Activated CD8-positive, alpha-beta T cell treated with anti-CD3 and anti-CD28 coated beads for 36 hours (primary cell): ENCODE measurements around the gene SLC26A1. TPM values are rescaled to one million over a fixed set of nuclear protein-coding genes. Genes with fewer than 3 reads are reported as not detected.

ENCODE experiments used
- ATAC-seq: fragments of 200-7000 bp; cut with Tn5 transposase; one replicate; pipeline ENCODE4 v1.10.0; 2021; ENCODE audit warnings: mild to moderate bottlenecking, moderate library complexity
- CTCF ChIA-PET: fragments of 350-600 bp; sonication (Branson Sonifier 250); formaldehyde crosslinking; loops from one replicate; lab custom pipeline; 2021; ENCODE audit warnings: antibody characterized with exemption; lab: Charles Lee
- POLR2A ChIA-PET: fragments of 350-600 bp; sonication (Branson Sonifier 250); formaldehyde crosslinking; loops from one replicate; lab custom pipeline; 2021; ENCODE audit warnings: antibody characterized with exemption; lab: Charles Lee
- DNase-seq: peaks from one replicate; pipeline ENCODE4 v3.0.0-alpha.2; 2020
- H3K27ac Mint-ChIP-seq: one replicate; pipeline ENCODE4 v1.8.0; 2021; ENCODE audit warnings: mild to moderate bottlenecking, mixed read lengths
- H3K27me3 Mint-ChIP-seq: one replicate; pipeline ENCODE4 v1.8.0; 2021; ENCODE audit warnings: mixed read lengths
- H3K36me3 Mint-ChIP-seq: one replicate; pipeline ENCODE4 v1.8.0; 2021; ENCODE audit warnings: low read depth, mixed read lengths
- H3K4me1 Mint-ChIP-seq: one replicate; pipeline ENCODE4 v1.8.0; 2021; ENCODE audit warnings: low read depth, mixed read lengths
- H3K4me3 Mint-ChIP-seq: one replicate; pipeline ENCODE4 v1.8.0; 2021; ENCODE audit warnings: mild to moderate bottlenecking, moderate library complexity, mixed read lengths
- H3K9me3 Mint-ChIP-seq: one replicate; pipeline ENCODE4 v1.8.0; 2021; ENCODE audit warnings: mixed read lengths
- intact Hi-C: fragments of 100-400 bp; cut with micrococcal nuclease; formaldehyde crosslinking; loops from one replicate; pipeline ENCODE4 v1.10.0; 2022
- total RNA-seq, 2 experiments: library from RNA; stranded (reverse); gene quantifications; one replicate each; pipeline ENCODE4 v1.2.3, GENCODE V29; 2021
- TF ChIP-seq, protein P1 (sequence below): fragments of 200-600 bp; IDR thresholded peaks from one replicate; pipeline ENCODE4 v1.8.0; 2022; ENCODE audit warnings: antibody characterized with exemption, mild to moderate bottlenecking

Gene SLC26A1
- total RNA-seq, 2 experiments from 2014 or later, result 0.27 TPM; not detected in 1

DNA sequence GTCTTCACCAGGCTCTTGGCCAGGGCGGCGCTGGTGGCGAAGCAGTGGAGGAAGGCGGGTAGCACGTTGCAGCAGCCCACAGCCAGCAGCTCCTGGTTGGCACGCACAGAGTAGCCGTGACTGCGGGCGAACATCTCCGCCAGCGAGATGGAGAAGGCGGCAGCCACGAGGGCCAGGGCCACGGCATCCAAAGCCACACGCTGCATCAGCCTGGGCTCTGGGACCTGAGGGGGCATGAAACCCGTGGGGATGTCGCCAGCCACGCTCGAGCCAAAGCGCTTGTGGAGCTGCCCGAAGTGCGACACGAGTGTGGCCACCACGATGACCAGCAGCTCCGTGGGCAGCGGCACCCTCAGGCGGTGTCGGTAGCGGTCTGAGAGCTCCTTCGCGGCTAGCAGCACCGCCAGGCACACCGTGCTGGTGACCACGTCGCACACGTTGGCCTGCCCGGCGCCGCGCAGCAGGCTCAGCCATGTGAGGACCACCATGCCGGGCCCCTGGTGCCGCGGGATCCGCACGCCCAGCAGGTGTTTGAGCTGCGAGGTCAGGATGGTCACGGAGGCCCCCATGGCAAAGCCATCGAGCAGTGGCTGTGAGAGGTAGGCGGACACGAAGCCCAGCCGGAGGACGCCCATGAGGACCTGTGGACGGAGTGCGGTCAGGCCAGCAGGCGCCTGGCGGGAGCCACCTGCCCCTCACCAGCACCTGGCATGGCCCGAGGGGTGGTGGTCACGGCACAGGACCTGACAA, 3.3 kb downstream of the SLC26A1 start:
- TF ChIP-seq, protein P1, sequence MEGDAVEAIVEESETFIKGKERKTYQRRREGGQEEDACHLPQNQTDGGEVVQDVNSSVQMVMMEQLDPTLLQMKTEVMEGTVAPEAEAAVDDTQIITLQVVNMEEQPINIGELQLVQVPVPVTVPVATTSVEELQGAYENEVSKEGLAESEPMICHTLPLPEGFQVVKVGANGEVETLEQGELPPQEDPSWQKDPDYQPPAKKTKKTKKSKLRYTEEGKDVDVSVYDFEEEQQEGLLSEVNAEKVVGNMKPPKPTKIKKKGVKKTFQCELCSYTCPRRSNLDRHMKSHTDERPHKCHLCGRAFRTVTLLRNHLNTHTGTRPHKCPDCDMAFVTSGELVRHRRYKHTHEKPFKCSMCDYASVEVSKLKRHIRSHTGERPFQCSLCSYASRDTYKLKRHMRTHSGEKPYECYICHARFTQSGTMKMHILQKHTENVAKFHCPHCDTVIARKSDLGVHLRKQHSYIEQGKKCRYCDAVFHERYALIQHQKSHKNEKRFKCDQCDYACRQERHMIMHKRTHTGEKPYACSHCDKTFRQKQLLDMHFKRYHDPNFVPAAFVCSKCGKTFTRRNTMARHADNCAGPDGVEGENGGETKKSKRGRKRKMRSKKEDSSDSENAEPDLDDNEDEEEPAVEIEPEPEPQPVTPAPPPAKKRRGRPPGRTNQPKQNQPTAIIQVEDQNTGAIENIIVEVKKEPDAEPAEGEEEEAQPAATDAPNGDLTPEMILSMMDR, result no peak
- Mint-ChIP-seq H3K4me3 (no peak overlapping the region), H3K9me3 (no peaks in the 10 kb centered on the region), H3K4me1 (peaks cover 19% of the 10 kb centered on the region), H3K27me3 (no peaks in the 10 kb centered on the region), H3K36me3 (no peaks in the 10 kb centered on the region), H3K27ac (no peak overlapping the region)
- intact Hi-C loops, result loop anchor here (5.0 kb wide), 1 partner anchor 58 kb away; the partner anchor contains the start of genes GAK and TMEM175
- ChIA-PET CTCF (no interaction called here), POLR2A (no interaction called here)
- DNase-seq, result no peak
- ATAC-seq, result no peak

DNA sequence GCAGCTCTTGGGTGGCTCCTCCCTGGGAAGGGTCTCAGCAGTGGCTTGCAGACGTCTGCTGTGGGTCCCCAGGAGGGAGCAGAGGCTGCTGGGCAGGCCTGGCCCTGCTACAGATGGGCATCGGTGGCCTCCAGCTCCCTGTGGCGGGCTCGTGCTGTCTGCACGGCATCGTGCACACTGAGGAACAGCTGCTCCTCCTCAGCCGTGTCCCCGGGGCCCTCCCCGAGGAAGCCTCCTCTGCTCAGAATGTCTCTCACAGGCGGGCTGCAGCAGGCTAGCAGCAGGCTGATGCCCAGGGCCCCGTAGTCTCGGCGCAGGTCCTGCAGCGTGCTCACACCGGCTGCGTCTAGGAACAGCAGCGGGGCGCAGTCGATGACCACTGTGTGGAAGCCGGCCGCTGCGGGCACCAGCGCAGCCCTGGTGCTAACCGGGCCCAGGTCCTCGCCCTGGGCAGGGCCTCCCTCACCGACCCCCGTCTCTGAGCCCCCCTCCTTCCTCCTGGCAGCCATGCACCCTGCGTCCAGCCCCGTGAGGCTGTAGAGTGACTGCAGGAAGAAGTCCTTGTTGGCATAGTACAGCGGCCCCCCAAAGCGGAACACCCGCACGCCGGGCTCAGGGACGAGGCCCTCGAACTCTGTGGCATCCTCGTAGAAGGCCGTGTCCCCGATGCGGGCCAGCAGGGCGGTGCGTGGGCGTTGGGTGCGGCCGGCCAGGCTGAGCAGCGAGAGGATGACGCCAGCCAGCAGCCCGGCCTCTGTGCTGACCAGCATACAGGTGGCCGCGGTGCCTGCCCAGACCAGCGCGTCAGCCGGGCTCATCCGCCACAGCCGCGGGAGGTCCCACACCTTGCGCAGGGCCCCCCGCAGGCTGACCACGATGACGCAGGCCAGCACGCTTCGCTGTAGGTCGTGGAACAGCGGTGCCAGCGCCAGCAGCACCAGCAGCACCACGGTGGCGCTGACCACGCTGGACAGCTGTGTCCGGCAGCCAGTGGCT, 4.2 kb downstream of the SLC26A1 start:
- ChIA-PET CTCF (interaction anchor here (4.3 kb wide), 1 partner anchor 248 kb away, joined by 44 read pairs; no protein-coding TSS in a partner anchor), POLR2A (interaction anchor here (1.0 kb wide), 1 partner anchor 57 kb away, joined by 3 read pairs; the partner anchor contains the start of genes GAK and TMEM175)
- ATAC-seq (no peak), DNase-seq (no peak)
- TF ChIP-seq, protein P1, result no peak
- Mint-ChIP-seq H3K9me3 (no peaks in the 10 kb centered on the region), H3K4me3 (no peak overlapping the region), H3K27ac (no peak overlapping the region), H3K36me3 (no peaks in the 10 kb centered on the region), H3K4me1 (peaks cover 22% of the 10 kb centered on the region), H3K27me3 (no peaks in the 10 kb centered on the region)
- intact Hi-C loops, result loop anchor here (5.0 kb wide), 1 partner anchor 57 kb away; the partner anchor contains the start of genes GAK and TMEM175

DNA sequence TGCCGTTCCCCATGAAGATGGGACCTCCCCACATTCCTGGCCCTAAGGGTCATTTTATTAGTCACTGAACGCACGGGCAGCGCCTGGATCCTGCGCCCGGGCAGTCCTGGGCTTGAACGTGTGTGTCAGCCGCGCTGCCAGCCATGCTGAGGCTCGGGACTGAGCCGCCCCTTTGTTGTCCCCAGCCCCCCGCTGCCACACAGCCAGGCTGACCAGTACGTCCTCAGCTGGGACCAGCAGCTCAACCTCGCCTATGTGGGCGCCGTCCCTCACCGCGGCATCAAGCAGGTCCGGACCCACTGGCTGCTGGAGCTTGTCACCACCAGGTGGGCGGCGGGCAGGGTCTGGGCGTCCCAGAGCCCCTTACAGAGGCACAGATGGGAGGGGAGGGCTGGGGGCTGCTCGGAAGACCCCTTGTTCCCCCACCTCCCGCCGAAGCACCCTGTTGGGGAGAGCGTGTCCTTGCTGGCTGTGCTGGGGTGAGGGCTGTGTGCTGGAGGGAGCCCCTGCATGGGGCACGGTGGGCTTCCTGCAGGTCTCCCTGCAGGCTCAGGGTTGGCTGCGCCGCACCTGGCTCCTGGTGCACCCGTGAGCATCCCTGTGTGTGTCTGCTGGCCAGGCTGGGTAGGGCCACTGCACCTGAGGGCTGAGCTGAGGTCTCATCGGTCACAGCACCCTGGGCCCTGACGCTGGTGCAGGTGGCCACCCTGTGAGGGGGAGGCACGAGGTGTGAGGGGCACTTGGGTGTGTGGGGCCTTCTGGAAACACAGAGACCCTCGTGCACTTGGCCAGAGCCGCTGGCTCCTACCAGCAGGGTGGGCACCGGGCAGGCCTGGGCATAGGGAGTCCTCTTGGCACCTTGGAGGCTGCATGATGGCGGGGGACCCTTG, 5.3 kb downstream of the SLC26A1 start:
- ChIA-PET CTCF (interaction anchor here (0.8 to 4.3 kb wide), 20 partner anchors 11 to 370 kb away, joined by 3 to 44 read pairs (median 5); partner anchors contain the start of genes GAK and TMEM175), POLR2A (interaction anchor here (0.8 to 2.1 kb wide), 6 partner anchors 13 to 261 kb away, joined by 3 to 6 read pairs (median 5); partner anchors contain the start of genes DGKQ, FGFRL1, GAK and TMEM175)
- ATAC-seq (no peak), DNase-seq (no peak)
- Mint-ChIP-seq H3K9me3 (no peaks in the 10 kb centered on the region), H3K27ac (no peak overlapping the region), H3K27me3 (no peaks in the 10 kb centered on the region), H3K4me1 (peaks cover 22% of the 10 kb centered on the region), H3K4me3 (peak overlapping the region; percentile 68), H3K36me3 (no peaks in the 10 kb centered on the region)
- TF ChIP-seq, protein P1, result no peak
- intact Hi-C loops, result loop anchor here (5.0 kb wide), 1 partner anchor 56 kb away; the partner anchor contains the start of genes GAK and TMEM175

DNA sequence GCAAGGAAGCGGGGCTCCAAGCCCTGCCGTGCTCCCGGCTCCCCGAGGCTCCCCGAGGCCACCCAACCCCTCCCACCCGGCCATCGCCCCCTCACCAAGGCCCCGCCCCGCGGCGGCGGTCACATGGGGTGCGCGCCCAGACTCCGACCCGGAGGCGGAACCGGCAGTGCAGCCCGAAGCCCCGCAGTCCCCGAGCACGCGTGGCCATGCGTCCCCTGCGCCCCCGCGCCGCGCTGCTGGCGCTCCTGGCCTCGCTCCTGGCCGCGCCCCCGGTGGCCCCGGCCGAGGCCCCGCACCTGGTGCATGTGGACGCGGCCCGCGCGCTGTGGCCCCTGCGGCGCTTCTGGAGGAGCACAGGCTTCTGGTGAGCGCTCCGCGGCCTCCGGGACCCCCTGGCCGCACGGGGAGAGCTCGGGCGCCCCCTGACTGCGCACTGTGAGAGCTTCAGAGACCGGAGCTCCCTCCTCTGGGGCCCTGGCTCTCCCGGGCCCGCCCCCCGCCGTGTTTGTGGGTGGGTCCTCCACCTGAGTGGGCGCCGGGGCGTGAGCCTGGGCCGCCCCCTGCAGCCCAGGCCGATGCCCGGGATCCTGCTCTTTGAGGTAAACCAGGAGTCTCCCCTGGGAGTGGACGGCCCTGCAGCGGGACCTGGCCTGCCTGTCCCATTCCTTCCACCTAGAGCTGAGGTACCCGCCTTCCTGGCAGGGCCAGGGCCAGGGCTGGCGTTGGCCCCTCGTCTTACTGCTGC, 6.2 kb downstream of the SLC26A1 start, which contains the start of gene IDUA:
TSS of gene IDUA (plus strand) at position 166 of the 745 bp plus-strand sequence. CDS start at position 207, 41 bp downstream.
- H3K4me3 Mint-ChIP-seq, result peak within 1 kb of the TSS; percentile 79
- H3K36me3 Mint-ChIP-seq, result no peaks in the 10 kb centered on the region
- intact Hi-C loops, result loop anchor here (5.0 kb wide), 1 partner anchor 55 kb away; the partner anchor contains the start of genes GAK and TMEM175
- H3K27me3 Mint-ChIP-seq, result no peaks in the 10 kb centered on the region
- peak; percentile 92 for ATAC-seq
- peak; percentile 90 for DNase-seq
- H3K27ac Mint-ChIP-seq, result peak within 1 kb of the TSS; percentile 71
- TF ChIP-seq, protein P1, result peak; percentile 83
- ChIA-PET POLR2A (interaction anchor here (0.8 to 2.1 kb wide), 5 partner anchors 13 to 261 kb away, joined by 3 to 6 read pairs (median 6); partner anchors contain the start of genes DGKQ and FGFRL1), CTCF (interaction anchor here (0.8 to 4.3 kb wide), 20 partner anchors 10 to 369 kb away, joined by 3 to 44 read pairs (median 5); partner anchors contain the start of genes GAK and TMEM175)
- no peaks in the 10 kb centered on the region for H3K9me3 Mint-ChIP-seq
- H3K4me1 Mint-ChIP-seq, result peaks cover 22% of the 10 kb centered on the region
